Neural cell (in vitro differentiated cells): ENCODE data around the gene AP3D1. TPM values are rescaled to one million over a fixed set of nuclear protein-coding genes. Genes with fewer than 3 reads are reported as not detected.

ENCODE experiments used
- H2AFZ ChIP-seq: fragments of 200-600, 300-800 bp; sonication (generic), shearing (Covaris generic); 2 replicates; pipeline ENCODE4 v1.6.0; 2014; ENCODE audit warnings: low read depth, mild to moderate bottlenecking, antibody characterized with exemption, low read length, moderate library complexity
- H3F3A ChIP-seq: fragments of 200-600 bp; shearing (Covaris generic); 2 replicates; pipeline ENCODE4 v1.6.1; 2016; ENCODE audit warnings: mild to moderate bottlenecking, moderate library complexity, mixed read lengths, antibody characterized with exemption, low read length; ENCODE audit not compliant: insufficient read depth, poor library complexity, severe bottlenecking
- H3K27ac ChIP-seq: fragments of 200-600, 300-800 bp; sonication (generic), shearing (Covaris generic); 2 replicates; pipeline ENCODE4 v1.5.1; 2014; ENCODE audit warnings: mild to moderate bottlenecking, low read length, moderate library complexity
- H3K27me3 ChIP-seq: fragments of 300-800, 200-600 bp; sonication (generic), shearing (Covaris generic); 2 replicates; pipeline ENCODE4 v1.6.0; 2014; ENCODE audit warnings: mild to moderate bottlenecking, low read depth, low read length, moderate library complexity; ENCODE audit not compliant: insufficient read depth
- H3K36me3 ChIP-seq: fragments of 300-800, 200-600 bp; sonication (generic), shearing (Covaris generic); 2 replicates; pipeline ENCODE4 v1.5.1; 2014; ENCODE audit warnings: mild to moderate bottlenecking, antibody characterized with exemption, low read length, moderate library complexity; ENCODE audit not compliant: insufficient read depth
- H3K4me2 ChIP-seq: fragments of 300-800, 200-600 bp; sonication (generic), shearing (Covaris generic); 2 replicates; pipeline ENCODE4 v1.6.0; 2014; ENCODE audit warnings: mild to moderate bottlenecking, low read length
- H3K4me3 ChIP-seq: fragments of 300-800, 200-600 bp; sonication (generic), shearing (Covaris generic); 2 replicates; pipeline ENCODE4 v1.5.1; 2014; ENCODE audit warnings: mild to moderate bottlenecking, low read length, moderate library complexity
- H3K79me2 ChIP-seq: fragments of 200-600 bp; shearing (Covaris generic); replicated peaks from 2 replicates; pipeline ENCODE4 v1.6.0; 2014; ENCODE audit warnings: mild to moderate bottlenecking, low read length, moderate library complexity; ENCODE audit not compliant: insufficient read depth
- H3K9ac ChIP-seq: fragments of 300-800, 200-600 bp; sonication (generic), shearing (Covaris generic); 2 replicates; pipeline ENCODE4 v1.6.1; 2016; ENCODE audit warnings: mild to moderate bottlenecking, low read length, mixed read lengths
- H3K9me2 ChIP-seq: fragments of 200-600 bp; shearing (Covaris generic); 2 replicates; pipeline ENCODE4 v1.6.1; 2016; ENCODE audit warnings: mild to moderate bottlenecking, low read length, mixed read lengths; ENCODE audit not compliant: insufficient read depth
- H3K9me3 ChIP-seq: fragments of 200-600, 300-800 bp; sonication (generic), shearing (Covaris generic); 2 replicates; pipeline ENCODE4 v1.6.1; 2016; ENCODE audit warnings: mild to moderate bottlenecking, mixed run types, low read length, moderate library complexity, mixed read lengths
- H4K20me1 ChIP-seq: fragments of 200-600 bp; shearing (Covaris generic); 2 replicates; pipeline ENCODE4 v1.6.1; 2016; ENCODE audit warnings: mild to moderate bottlenecking, mixed run types; ENCODE audit not compliant: insufficient read depth
- EP300 ChIP-seq: fragments of 450-650 bp; conservative IDR thresholded peaks from 2 replicates; pipeline ENCODE4 v1.6.1; 2014; ENCODE audit warnings: antibody characterized with exemption, mild to moderate bottlenecking, moderate library complexity; ENCODE audit not compliant: poor library complexity, severe bottlenecking
- EZH2 ChIP-seq: fragments of 200-600, 300-800 bp; shearing (Covaris generic), sonication (generic); IDR thresholded peaks from 2 replicates; pipeline ENCODE4 v1.6.1; 2014; ENCODE audit warnings: antibody characterized with exemption, low read length, borderline replicate concordance, mild to moderate bottlenecking; ENCODE audit not compliant: insufficient read depth, poor library complexity, severe bottlenecking
- MXI1 ChIP-seq: fragments of 450-650 bp; conservative IDR thresholded peaks from 2 replicates; pipeline ENCODE4 v1.6.1; 2014; ENCODE audit warnings: antibody characterized with exemption, mild to moderate bottlenecking; ENCODE audit not compliant: poor library complexity, severe bottlenecking
- POLR2AphosphoS5 ChIP-seq: IDR thresholded peaks from 2 replicates; pipeline ENCODE4 v1.6.1; 2012
- RAD21 ChIP-seq: fragments of 450-650 bp; conservative IDR thresholded peaks from 2 replicates; pipeline ENCODE4 v1.6.1; 2014; ENCODE audit warnings: antibody characterized with exemption, mild to moderate bottlenecking, moderate library complexity
- SMC3 ChIP-seq: fragments of 450-650 bp; conservative IDR thresholded peaks from 2 replicates; pipeline ENCODE4 v1.6.1; 2014; ENCODE audit warnings: antibody characterized with exemption, mild to moderate bottlenecking, moderate library complexity; ENCODE audit not compliant: poor library complexity
- TAF1 ChIP-seq: IDR thresholded peaks from 2 replicates; pipeline ENCODE4 v1.6.1; 2012; ENCODE audit warnings: low read depth
- polyA plus RNA-seq: library from polyadenylated mRNA; depleted of rRNA; stranded (reverse); fragments of >200 nt; gene quantifications from 2 replicates; pipeline ENCODE4 v1.2.3, GENCODE V29; 2014
- TF ChIP-seq, protein P1 (sequence below): IDR thresholded peaks from 2 replicates; pipeline ENCODE4 v1.6.1; 2012; ENCODE audit warnings: borderline replicate concordance
- TF ChIP-seq, protein P2 (sequence below): fragments of 450-650 bp; IDR thresholded peaks from 2 replicates; pipeline ENCODE4 v1.5.1; 2014; ENCODE audit warnings: antibody characterized with exemption, mild to moderate bottlenecking, moderate library complexity; ENCODE audit not compliant: poor library complexity, severe bottlenecking

The AP3D1 gene
- polyA plus RNA-seq, 1 donor from 2014 or later: 60.7 TPM

DNA sequence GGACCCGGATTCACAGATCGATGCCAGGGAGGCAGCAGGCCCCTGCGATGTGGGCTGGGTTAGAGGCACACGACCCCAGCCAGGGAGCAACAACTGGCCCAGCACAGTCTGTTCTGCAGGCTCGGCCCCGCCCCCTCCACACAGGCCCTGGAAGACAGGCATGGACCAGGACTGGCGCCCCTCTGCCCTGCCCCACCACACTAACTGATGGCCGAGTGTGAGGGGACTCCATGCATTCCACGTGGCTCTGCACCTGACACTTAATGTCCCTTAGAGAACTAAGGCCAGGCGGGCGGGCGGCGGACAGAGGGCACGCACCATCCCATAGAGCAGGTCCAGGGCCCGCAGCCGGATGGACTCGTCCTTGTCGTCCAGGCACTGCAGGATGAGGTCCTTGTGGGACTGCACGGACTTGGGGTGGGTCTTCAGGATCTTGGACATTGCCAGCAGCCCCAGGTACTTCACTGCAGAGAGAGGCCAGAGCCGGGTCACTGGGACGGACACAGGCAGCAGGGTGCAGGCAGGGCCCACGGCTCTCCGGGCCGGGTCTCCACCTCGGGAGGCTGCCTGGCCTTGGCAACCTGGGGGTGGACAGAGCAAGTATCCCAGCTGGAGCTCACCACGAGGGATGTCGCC is 29.8 kb downstream of the AP3D1 start:
- Histone ChIP-seq H3K4me2 (no peak overlapping the region), H3K27me3 (no peaks in the 10 kb centered on the region), H3K36me3 (no peaks in the 10 kb centered on the region), H3F3A (no peaks in the 10 kb centered on the region), H2AFZ (no peak overlapping the region), H4K20me1 (no peaks in the 10 kb centered on the region), H3K79me2 (no peaks in the 10 kb centered on the region), H3K9ac (no peak overlapping the region), H3K4me3 (no peak overlapping the region), H3K9me3 (no peaks in the 10 kb centered on the region), H3K27ac (no peak overlapping the region), H3K9me2 (no peaks in the 10 kb centered on the region)
- TF ChIP-seq SMC3 (no peak), EZH2 (no peak), TAF1 (no peak)

DNA sequence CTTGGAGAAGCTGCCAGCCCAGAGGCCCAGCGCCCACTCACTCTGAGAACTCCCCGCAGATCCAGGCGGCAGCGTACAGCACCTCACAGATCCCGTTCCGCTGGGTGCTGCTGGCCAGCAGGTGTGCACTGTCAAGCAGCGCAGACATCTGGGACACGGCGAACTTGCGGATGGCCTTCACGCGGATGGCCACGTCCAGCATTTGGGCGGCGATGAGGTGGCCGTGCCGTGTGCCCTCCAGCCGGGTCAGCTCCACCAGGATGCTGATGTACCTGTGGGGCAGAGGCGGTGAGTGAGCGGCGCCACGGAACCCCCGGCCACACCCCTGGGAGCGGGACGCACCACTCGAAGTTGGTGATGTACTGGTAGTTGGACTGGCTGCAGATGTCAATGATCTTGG is 30.5 kb downstream of the AP3D1 start:
- H3K9ac ChIP-seq: no peak overlapping the region
- H3K27ac ChIP-seq: no peak overlapping the region
- TF ChIP-seq RAD21 (no peak), MXI1 (no peak), EP300 (no peak), POLR2AphosphoS5 (no peak), SMC3 (no peak), EZH2 (no peak), TAF1 (no peak)
- TF ChIP-seq, protein P1, sequence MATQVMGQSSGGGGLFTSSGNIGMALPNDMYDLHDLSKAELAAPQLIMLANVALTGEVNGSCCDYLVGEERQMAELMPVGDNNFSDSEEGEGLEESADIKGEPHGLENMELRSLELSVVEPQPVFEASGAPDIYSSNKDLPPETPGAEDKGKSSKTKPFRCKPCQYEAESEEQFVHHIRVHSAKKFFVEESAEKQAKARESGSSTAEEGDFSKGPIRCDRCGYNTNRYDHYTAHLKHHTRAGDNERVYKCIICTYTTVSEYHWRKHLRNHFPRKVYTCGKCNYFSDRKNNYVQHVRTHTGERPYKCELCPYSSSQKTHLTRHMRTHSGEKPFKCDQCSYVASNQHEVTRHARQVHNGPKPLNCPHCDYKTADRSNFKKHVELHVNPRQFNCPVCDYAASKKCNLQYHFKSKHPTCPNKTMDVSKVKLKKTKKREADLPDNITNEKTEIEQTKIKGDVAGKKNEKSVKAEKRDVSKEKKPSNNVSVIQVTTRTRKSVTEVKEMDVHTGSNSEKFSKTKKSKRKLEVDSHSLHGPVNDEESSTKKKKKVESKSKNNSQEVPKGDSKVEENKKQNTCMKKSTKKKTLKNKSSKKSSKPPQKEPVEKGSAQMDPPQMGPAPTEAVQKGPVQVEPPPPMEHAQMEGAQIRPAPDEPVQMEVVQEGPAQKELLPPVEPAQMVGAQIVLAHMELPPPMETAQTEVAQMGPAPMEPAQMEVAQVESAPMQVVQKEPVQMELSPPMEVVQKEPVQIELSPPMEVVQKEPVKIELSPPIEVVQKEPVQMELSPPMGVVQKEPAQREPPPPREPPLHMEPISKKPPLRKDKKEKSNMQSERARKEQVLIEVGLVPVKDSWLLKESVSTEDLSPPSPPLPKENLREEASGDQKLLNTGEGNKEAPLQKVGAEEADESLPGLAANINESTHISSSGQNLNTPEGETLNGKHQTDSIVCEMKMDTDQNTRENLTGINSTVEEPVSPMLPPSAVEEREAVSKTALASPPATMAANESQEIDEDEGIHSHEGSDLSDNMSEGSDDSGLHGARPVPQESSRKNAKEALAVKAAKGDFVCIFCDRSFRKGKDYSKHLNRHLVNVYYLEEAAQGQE: no peak
- TF ChIP-seq, protein P2, sequence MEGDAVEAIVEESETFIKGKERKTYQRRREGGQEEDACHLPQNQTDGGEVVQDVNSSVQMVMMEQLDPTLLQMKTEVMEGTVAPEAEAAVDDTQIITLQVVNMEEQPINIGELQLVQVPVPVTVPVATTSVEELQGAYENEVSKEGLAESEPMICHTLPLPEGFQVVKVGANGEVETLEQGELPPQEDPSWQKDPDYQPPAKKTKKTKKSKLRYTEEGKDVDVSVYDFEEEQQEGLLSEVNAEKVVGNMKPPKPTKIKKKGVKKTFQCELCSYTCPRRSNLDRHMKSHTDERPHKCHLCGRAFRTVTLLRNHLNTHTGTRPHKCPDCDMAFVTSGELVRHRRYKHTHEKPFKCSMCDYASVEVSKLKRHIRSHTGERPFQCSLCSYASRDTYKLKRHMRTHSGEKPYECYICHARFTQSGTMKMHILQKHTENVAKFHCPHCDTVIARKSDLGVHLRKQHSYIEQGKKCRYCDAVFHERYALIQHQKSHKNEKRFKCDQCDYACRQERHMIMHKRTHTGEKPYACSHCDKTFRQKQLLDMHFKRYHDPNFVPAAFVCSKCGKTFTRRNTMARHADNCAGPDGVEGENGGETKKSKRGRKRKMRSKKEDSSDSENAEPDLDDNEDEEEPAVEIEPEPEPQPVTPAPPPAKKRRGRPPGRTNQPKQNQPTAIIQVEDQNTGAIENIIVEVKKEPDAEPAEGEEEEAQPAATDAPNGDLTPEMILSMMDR: no peak
- no peak overlapping the region for H2AFZ ChIP-seq
- H4K20me1 ChIP-seq: no peaks in the 10 kb centered on the region
- H3F3A ChIP-seq: no peaks in the 10 kb centered on the region
- no peaks in the 10 kb centered on the region for H3K9me3 ChIP-seq
- H3K36me3 ChIP-seq: no peaks in the 10 kb centered on the region
- no peaks in the 10 kb centered on the region for H3K27me3 ChIP-seq
- no peak overlapping the region for H3K4me2 ChIP-seq
- H3K9me2 ChIP-seq: no peaks in the 10 kb centered on the region
- no peaks in the 10 kb centered on the region for H3K79me2 ChIP-seq
- H3K4me3 ChIP-seq: no peak overlapping the region
